Endothelial cell of umbilical vein (primary cell): ENCODE results near the gene B4GALNT1. TPM values are rescaled to one million over a fixed set of nuclear protein-coding genes. Genes with fewer than 3 reads are reported as not detected.

ENCODE experiments used
- BruUV-seq: library from RNA; stranded (reverse); fragments of 400-500 nt; replicated peaks from 2 replicates; lab custom pipeline; 2021; lab: Mats Ljungman, UMichigan
- CTCF ChIA-PET: fragments of 300-600, 350-600 bp; sonication (Branson Sonifier 250); formaldehyde crosslinking; loops from one replicate; lab custom pipeline; 2021; ENCODE audit warnings: antibody characterized with exemption, inconsistent platforms; lab: Charles Lee
- POLR2A ChIA-PET: fragments of 300-600, 350-600 bp; sonication (Branson Sonifier 250); formaldehyde crosslinking; loops from one replicate; lab custom pipeline; 2021; ENCODE audit warnings: antibody characterized with exemption, inconsistent platforms; lab: Charles Lee
- DNase-seq: peaks from one replicate; pipeline ENCODE4 v3.0.0-alpha.2; 2011; ENCODE audit warnings: low read depth, low spot score
- FAIRE-seq: peaks from 2 replicates; lab custom pipeline; 2011; peaks lifted over from hg19 to GRCh38; lab: Jason Lieb, UNC
- H2AFZ ChIP-seq: 2 replicates; pipeline ENCODE4 v1.6.0; 2012; ENCODE audit warnings: low read depth, low read length, control low read depth, inconsistent platforms
- H3K27ac ChIP-seq: 2 replicates; pipeline ENCODE4 v1.5.1; 2011; ENCODE audit warnings: low read depth, mild to moderate bottlenecking, control low read depth, low read length, moderate library complexity; ENCODE audit not compliant: insufficient read depth
- H3K27me3 ChIP-seq, 2 experiments: 2 replicates each; pipeline versions ENCODE4 v1.6.0 to v1.6.1; 2011; ENCODE audit warnings: low read length in 2 of 2, mixed read lengths in 1 of 2; ENCODE audit not compliant: control insufficient read depth in 2 of 2, insufficient read depth in 2 of 2
- H3K36me3 ChIP-seq, 2 experiments: 2 replicates in 1 of 2; 3 replicates in 1 of 2; pipeline ENCODE4 v1.5.1; 2011; ENCODE audit warnings: low read length in 2 of 2, mild to moderate bottlenecking in 1 of 2, moderate library complexity in 1 of 2; ENCODE audit not compliant: control insufficient read depth in 2 of 2, insufficient read depth in 2 of 2; ENCODE audit errors: extremely low read depth in 1 of 2
- H3K4me1 ChIP-seq: 3 replicates; pipeline ENCODE4 v1.5.1; 2011; ENCODE audit warnings: mild to moderate bottlenecking, low read length; ENCODE audit not compliant: control insufficient read depth, insufficient read depth; ENCODE audit errors: extremely low read depth
- H3K4me2 ChIP-seq: 2 replicates; pipeline ENCODE4 v1.6.1; 2011; ENCODE audit warnings: low read length, control low read depth, mixed read lengths; ENCODE audit not compliant: insufficient read depth
- H3K4me3 ChIP-seq, 3 experiments: fragments of 200-600 bp in 1 of 3; sonication (generic), shearing (Covaris generic) in 1 of 3; replicated peaks in 1 of 3; 2 replicates each; pipeline ENCODE4 v1.5.1; 2011 to 2016; ENCODE audit warnings: control low read depth in 3 of 3, low read length in 3 of 3, mild to moderate bottlenecking in 2 of 3, inconsistent platforms in 1 of 3, low read depth in 1 of 3, moderate library complexity in 1 of 3; ENCODE audit not compliant: insufficient read depth in 1 of 3
- H3K79me2 ChIP-seq: 2 replicates; pipeline ENCODE4 v1.6.0; 2012; ENCODE audit warnings: low read length, inconsistent platforms; ENCODE audit not compliant: control insufficient read depth, insufficient read depth
- H3K9ac ChIP-seq: replicated peaks from 2 replicates; pipeline ENCODE3; 2011; ENCODE audit warnings: low read length, control low read depth; ENCODE audit not compliant: insufficient read depth; ENCODE audit errors: extremely low read depth
- H3K9me1 ChIP-seq: replicated peaks from 3 replicates; pipeline ENCODE4 v1.6.0; 2011; ENCODE audit warnings: mild to moderate bottlenecking, low read length; ENCODE audit not compliant: control insufficient read depth, insufficient read depth; ENCODE audit errors: extremely low read depth
- H3K9me3 ChIP-seq: replicated peaks from 2 replicates; pipeline ENCODE4 v1.5.1; 2012; ENCODE audit warnings: low read length, inconsistent platforms; ENCODE audit not compliant: control insufficient read depth, insufficient read depth
- H4K20me1 ChIP-seq: replicated peaks from 2 replicates; pipeline ENCODE3; 2011; ENCODE audit warnings: mild to moderate bottlenecking, low read length; ENCODE audit not compliant: control insufficient read depth, insufficient read depth; ENCODE audit errors: extremely low read depth
- CTCF ChIP-seq, 2 donors: IDR thresholded peaks; 1 replicate in 1 of 2; 2 replicates in 1 of 2; pipeline ENCODE4 v1.5.1; 2011; ENCODE audit warnings: low read length in 2 of 2, mild to moderate bottlenecking in 2 of 2, moderate library complexity in 2 of 2, control low read depth in 1 of 2, inconsistent platforms in 1 of 2, low read depth in 1 of 2; ENCODE audit not compliant: insufficient read depth in 1 of 2; ENCODE audit errors: extremely low read depth in 1 of 2
- EZH2 ChIP-seq: IDR thresholded peaks from 2 replicates; pipeline ENCODE4 v1.6.1; 2012; ENCODE audit warnings: borderline replicate concordance, low read depth, mild to moderate bottlenecking, moderate library complexity, low read length, inconsistent platforms; ENCODE audit not compliant: severe bottlenecking
- FOS ChIP-seq: IDR thresholded peaks from 2 replicates; pipeline ENCODE4 v1.6.1; 2011; ENCODE audit warnings: mild to moderate bottlenecking, low read length, moderate library complexity, borderline replicate concordance; ENCODE audit not compliant: insufficient read depth
- GATA2 ChIP-seq: IDR thresholded peaks from 2 replicates; pipeline ENCODE4 v1.7.0; 2011; ENCODE audit warnings: low read depth, mild to moderate bottlenecking, moderate library complexity, mixed read lengths, low read length; ENCODE audit not compliant: insufficient read length, insufficient read depth
- JUN ChIP-seq: IDR thresholded peaks from 2 replicates; pipeline ENCODE4 v1.6.1; 2011; ENCODE audit warnings: borderline replicate concordance, low read depth; ENCODE audit not compliant: insufficient read length, insufficient read depth
- MYC ChIP-seq: IDR thresholded peaks from one replicate; pipeline ENCODE4 v1.6.1; 2011; ENCODE audit warnings: mild to moderate bottlenecking, low read depth, low read length
- POLR2A ChIP-seq: IDR thresholded peaks from 2 replicates; pipeline ENCODE4 v1.6.1; 2012; ENCODE audit warnings: low read depth, mild to moderate bottlenecking, control low read depth, low read length
- POLR2AphosphoS5 ChIP-seq: IDR thresholded peaks from 2 replicates; pipeline ENCODE4 v1.6.1; 2012; ENCODE audit warnings: low read depth, mild to moderate bottlenecking, control low read depth, low read length, moderate library complexity; ENCODE audit not compliant: insufficient read depth
- dilution Hi-C: fragments of 300-500 bp; cut with MboI; formaldehyde crosslinking; loops from one replicate; pipeline ENCODE4 v1.15.0; 2019; ENCODE audit warnings: low sequenced_read_pairs; ENCODE audit not compliant: extremely low pct_ligation_motif_present
- intact Hi-C: fragments of 100-400 bp; cut with micrococcal nuclease; formaldehyde crosslinking; loops from one replicate; pipeline ENCODE4 v1.10.0; 2022
- polyA plus RNA-seq, 4 experiments: library from polyadenylated mRNA; depleted of rRNA in 3 of 4; stranded (reverse) in 3 of 4; unstranded in 1 of 4; fragments of >200 nt; gene quantifications; 2 replicates each; pipeline versions ENCODE4 v1.2.1 to v1.2.3, GENCODE V29; 2011 to 2012; ENCODE audit warnings: missing spikeins in 1 of 4
- total RNA-seq: library from RNA; stranded (reverse); gene quantifications from 2 replicates; pipeline ENCODE4 v1.2.3, GENCODE V29; 2021
- TF ChIP-seq, protein P1 (sequence below): IDR thresholded peaks from 2 replicates; pipeline ENCODE4 v1.6.1; 2011; ENCODE audit not compliant: insufficient read depth, insufficient read length

The B4GALNT1 gene
- total and polyA plus RNA-seq, 2 donors (not counting 3 experiments of a cell fraction or from before 2014, with no cell fraction given), result 0.33 to 0.35 TPM

GRCh38 chr12:57590864-57591781, 41.9 kb downstream of the B4GALNT1 start, which contains the start of gene PIP4K2C:
PIP4K2C (plus strand) TSS chr12:57591192; CDS start chr12:57591290, 98 bp downstream.
- Histone ChIP-seq H3K4me2 (peak within 1 kb of the TSS; percentile 69), H3K79me2 (no peaks in the 10 kb centered on the region), H3K9me3 (no peaks in the 10 kb centered on the region), H3K9ac (peak within 1 kb of the TSS; percentile 14), H3K9me1 (no peaks in the 10 kb centered on the region), H3K27ac (no peak within 1 kb of the TSS), H3K36me3 (no peaks in the 10 kb centered on the region), H3K4me1 (peaks cover 5% of the 10 kb centered on the region), H3K27me3 (peaks cover 8 to 10% of the 10 kb centered on the region in 2 experiments), H4K20me1 (no peaks in the 10 kb centered on the region), H3K4me3 (peak within 1 kb of the TSS; percentile 49 to 83 (median 60)), H2AFZ (peak within 1 kb of the TSS; percentile 90)
- no TSS peak for BruUV-seq
- DNase-seq (peak; percentile 27), FAIRE-seq (peak; percentile 28)
- CTCF ChIA-PET, result interaction anchor here (0.8 to 3.3 kb wide), 7 partner anchors 8 to 103 kb away, joined by 3 to 63 read pairs (median 4); partner anchors contain the start of genes ARHGEF25, B4GALNT1 and OS9
- dilution Hi-C loops (no loop called here), intact Hi-C loops (loop anchor here (1.0 to 2.0 kb wide), 2 partner anchors 12 to 20 kb away; partner anchors contain the start of gene ARHGEF25)
- TF ChIP-seq EZH2 (peak; percentile 66), MYC (no peak), POLR2A (peak; percentile 35)
- POLR2A ChIA-PET, result interaction anchor here (0.9 kb wide), 1 partner anchor 29 kb away, joined by 6 read pairs; no protein-coding TSS in a partner anchor

GRCh38 chr12:57590479-57590863, 42.5 kb downstream of the B4GALNT1 start:
- H2AFZ ChIP-seq, result peak overlapping the region; percentile 90
- DNase-seq, result no peak
- peaks cover 5% of the 10 kb centered on the region for H3K4me1 ChIP-seq
- no peaks in the 10 kb centered on the region for H3K9me3 ChIP-seq
- CTCF ChIA-PET, result no interaction called here
- dilution Hi-C loops (no loop called here), intact Hi-C loops (loop anchor here (2.0 kb wide), 1 partner anchor 20 kb away; the partner anchor contains the start of gene ARHGEF25)
- H3K9ac ChIP-seq, result no peak overlapping the region
- H3K27me3 ChIP-seq, result peaks cover 9 to 12% of the 10 kb centered on the region in 2 experiments
- H3K79me2 ChIP-seq, result no peaks in the 10 kb centered on the region
- no TSS peak for BruUV-seq
- POLR2A ChIA-PET, result no interaction called here
- H3K36me3 ChIP-seq, result no peaks in the 10 kb centered on the region
- H4K20me1 ChIP-seq, result no peaks in the 10 kb centered on the region
- TF ChIP-seq POLR2AphosphoS5, result no peak
- no peak for TF ChIP-seq GATA2
- no peak for TF ChIP-seq MYC
- TF ChIP-seq CTCF (IDR thresholded peaks at IDR 0.05; ENCODE audit: extremely low read depth in 1 of 2, insufficient read depth in 1 of 2, low read depth in 1 of 2, low read length in 2 of 2), result no peak
- no peak for TF ChIP-seq JUN
- no peak for TF ChIP-seq EZH2
- no peak for TF ChIP-seq POLR2A
- TF ChIP-seq FOS, result no peak
- TF ChIP-seq, protein P1, sequence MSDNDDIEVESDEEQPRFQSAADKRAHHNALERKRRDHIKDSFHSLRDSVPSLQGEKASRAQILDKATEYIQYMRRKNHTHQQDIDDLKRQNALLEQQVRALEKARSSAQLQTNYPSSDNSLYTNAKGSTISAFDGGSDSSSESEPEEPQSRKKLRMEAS, result no peak
- no peaks in the 10 kb centered on the region for H3K9me1 ChIP-seq
- peak overlapping the region; percentile 49 to 83 (median 60) for H3K4me3 ChIP-seq
- peak overlapping the region; percentile 69 for H3K4me2 ChIP-seq
- FAIRE-seq, result no peak
- no peak overlapping the region for H3K27ac ChIP-seq
